Muscle of leg (tissue), 11 donors: ENCODE measurements around the gene CCDC92. TPM values are rescaled to one million over a fixed set of nuclear protein-coding genes. Genes with fewer than 3 reads are reported as not detected.

Experiments used
- DNase-seq: peaks from one replicate; pipeline ENCODE4 v3.0.0; 2013
- H3K27ac ChIP-seq: one replicate; pipeline ENCODE4 v1.5.1; 2013; ENCODE audit warnings: mild to moderate bottlenecking, low read length, control low read depth
- H3K27me3 ChIP-seq: one replicate; pipeline ENCODE4 v1.6.1; 2013; ENCODE audit warnings: low read length; ENCODE audit not compliant: control insufficient read depth, insufficient read depth
- H3K36me3 ChIP-seq: one replicate; pipeline ENCODE4 v1.6.1; 2013; ENCODE audit warnings: low read length; ENCODE audit not compliant: control insufficient read depth, insufficient read depth
- H3K4me1 ChIP-seq: one replicate; pipeline ENCODE4 v1.6.1; 2013; ENCODE audit warnings: low read length; ENCODE audit not compliant: control insufficient read depth, insufficient read depth
- H3K4me3 ChIP-seq: one replicate; pipeline ENCODE4 v1.5.1; 2013; ENCODE audit warnings: low read length, control low read depth
- H3K9me3 ChIP-seq: replicated peaks from 2 replicates; pipeline ENCODE4 v1.6.1; 2013; ENCODE audit warnings: low read depth, low read length; ENCODE audit not compliant: control insufficient read depth
- WGBS: methylation state at CpG from one replicate; pipeline ENCODE4 v1.1.5; 2013; ENCODE audit warnings: missing lambda C conversion rate; ENCODE audit not compliant: insufficient coverage; 5-methylcytosine and 5-hydroxymethylcytosine counted together
- polyA plus RNA-seq, 8 donors: library from polyadenylated mRNA; unstranded; fragments of 120-200 nt; gene quantifications; one replicate each; pipeline versions ENCODE4 v1.2.1 to v1.2.3, GENCODE V29; 2013; ENCODE audit warnings: inconsistent platforms in 1 of 8, low replicate concordance in 1 of 8; ENCODE audit not compliant: insufficient read length in 8 of 8, insufficient read depth in 1 of 8
- total RNA-seq: library from RNA; stranded (reverse); fragments of 120-200 nt; gene quantifications from one replicate; pipeline ENCODE4 v1.2.4, GENCODE V29; 2013

Gene CCDC92
- total and polyA plus RNA-seq, 9 donors: 7.4 to 30.9 (median 29.3) TPM

DNA sequence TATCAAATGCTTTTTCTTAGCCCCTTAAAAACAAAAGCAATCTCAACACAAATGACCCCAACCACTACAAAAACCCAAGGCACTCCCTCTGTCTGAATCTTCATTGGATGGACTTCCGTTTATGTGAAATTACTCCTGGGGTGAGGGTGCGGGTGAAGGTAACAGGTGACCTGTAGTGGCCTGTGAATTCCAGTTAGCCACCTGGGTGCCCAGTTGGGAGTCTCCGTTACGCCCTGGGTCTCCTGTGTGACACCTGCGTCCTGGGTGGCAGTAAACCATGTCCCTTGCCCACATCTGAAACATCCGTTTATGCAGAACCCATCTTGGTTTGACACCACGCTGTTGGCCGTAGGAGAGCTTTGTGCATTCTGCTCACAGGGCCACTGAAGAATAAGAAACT lies 62.6 kb downstream of the CCDC92 start:
- DNase-seq: no peak
- Histone ChIP-seq H3K9me3 (no peaks in the 10 kb centered on the region), H3K27ac (no peak overlapping the region), H3K4me3 (no peak overlapping the region), H3K4me1 (peaks cover 24% of the 10 kb centered on the region), H3K36me3 (no peaks in the 10 kb centered on the region), H3K27me3 (peaks cover 2% of the 10 kb centered on the region)
- WGBS: 91% methylated on average over 6 of the region's 8 CpGs

- Histone ChIP-seq H3K4me3 (no peak overlapping the region), H3K9me3 (no peaks in the 10 kb centered on the region), H3K27ac (no peak overlapping the region), H3K27me3 (peaks cover 2% of the 10 kb centered on the region), H3K36me3 (no peaks in the 10 kb centered on the region), H3K4me1 (peaks cover 24% of the 10 kb centered on the region)
- DNase-seq: peak; percentile 30
- WGBS: 54% methylated on average over 36 of the region's 37 CpGs
These were observed 63.5 kb downstream of the CCDC92 start for GRCh38 chr12:123908884-123909725.

GRCh38 chr12:123907726-123908476 lies 64.7 kb downstream of the CCDC92 start:
- peak; percentile 33 for DNase-seq
- no peaks in the 10 kb centered on the region for H3K36me3 ChIP-seq
- no peak overlapping the region for H3K4me3 ChIP-seq
- no peaks in the 10 kb centered on the region for H3K9me3 ChIP-seq
- peaks cover 5% of the 10 kb centered on the region for H3K27me3 ChIP-seq
- WGBS: 33% methylated on average over 8 of the region's 12 CpGs
- H3K4me1 ChIP-seq: peaks cover 24% of the 10 kb centered on the region
- peak overlapping the region; percentile 7 for H3K27ac ChIP-seq

GRCh38 chr12:123906711-123907420 lies 65.8 kb downstream of the CCDC92 start:
- WGBS: no CpG with 5 or more reads among the region's 7 CpGs
- Histone ChIP-seq H3K9me3 (no peaks in the 10 kb centered on the region), H3K27me3 (peaks cover 5% of the 10 kb centered on the region), H3K27ac (no peak overlapping the region), H3K4me1 (peaks cover 24% of the 10 kb centered on the region), H3K4me3 (no peak overlapping the region), H3K36me3 (no peaks in the 10 kb centered on the region)
- no peak for DNase-seq

DNA sequence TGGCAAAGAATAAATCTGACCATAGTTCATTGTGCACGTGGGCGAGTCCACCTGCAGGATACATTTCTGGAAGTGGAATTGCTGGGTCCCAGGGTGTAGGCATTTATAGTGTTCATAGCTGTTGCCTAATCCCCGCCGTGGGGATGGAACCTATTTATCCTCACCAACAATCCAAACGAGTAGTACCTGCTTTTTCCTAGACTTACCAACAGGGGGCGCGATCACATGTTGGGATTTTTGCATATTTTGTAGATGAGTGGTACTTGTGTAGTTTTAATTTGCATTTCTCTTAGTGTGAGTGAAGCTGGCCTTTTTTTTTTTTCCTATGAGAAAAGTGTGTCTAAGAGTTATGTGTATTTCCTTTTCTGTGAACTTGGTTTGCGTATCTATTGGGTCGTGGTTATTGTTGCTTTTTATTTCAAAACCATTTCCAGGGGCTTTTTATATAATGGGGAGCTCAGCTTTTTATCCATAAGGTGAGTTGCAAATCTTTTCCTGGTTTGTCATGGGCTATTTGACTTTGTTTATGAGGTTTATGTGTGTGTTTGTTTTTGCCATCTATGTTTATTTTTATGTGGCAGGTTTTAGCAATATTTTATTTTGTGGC lies 67.2 kb downstream of the CCDC92 start:
- Histone ChIP-seq H3K4me3 (no peak overlapping the region), H3K4me1 (peaks cover 29% of the 10 kb centered on the region), H3K36me3 (no peaks in the 10 kb centered on the region), H3K9me3 (no peaks in the 10 kb centered on the region), H3K27me3 (peaks cover 5% of the 10 kb centered on the region), H3K27ac (no peak overlapping the region)
- peak; percentile 55 for DNase-seq
- WGBS: 30% methylated on average over 2 of the region's 9 CpGs

- Histone ChIP-seq H3K27ac (no peak overlapping the region), H3K9me3 (no peaks in the 10 kb centered on the region), H3K36me3 (no peaks in the 10 kb centered on the region), H3K4me1 (peaks cover 18% of the 10 kb centered on the region), H3K4me3 (no peak overlapping the region), H3K27me3 (peaks cover 5% of the 10 kb centered on the region)
- DNase-seq: no peak
- WGBS: 79% methylated on average over 12 of the region's 22 CpGs
These were observed 69.1 kb downstream of the CCDC92 start for GRCh38 chr12:123903301-123904065.

DNA sequence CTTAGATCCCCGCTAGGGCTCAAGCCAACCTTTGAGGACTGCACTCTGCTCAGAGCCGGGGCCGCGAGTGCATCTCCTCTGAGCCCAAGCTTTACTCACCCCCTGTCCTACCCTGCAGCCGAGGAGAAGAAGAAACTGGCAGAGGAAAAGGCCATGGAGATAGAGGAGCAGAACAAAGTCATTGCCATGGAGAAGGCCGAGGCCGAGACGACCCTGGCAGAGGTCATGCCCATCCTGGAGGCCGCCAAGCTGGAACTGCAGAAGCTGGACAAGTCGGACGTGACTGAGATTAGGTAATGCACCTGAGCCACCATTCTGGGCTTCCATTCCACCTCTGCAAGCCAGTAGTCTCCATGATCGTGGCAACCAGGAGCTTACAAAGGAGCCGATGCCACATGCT lies 69.8 kb downstream of the CCDC92 start:
- Histone ChIP-seq H3K9me3 (no peaks in the 10 kb centered on the region), H3K4me1 (peaks cover 15% of the 10 kb centered on the region), H3K27ac (no peak overlapping the region), H3K27me3 (peaks cover 5% of the 10 kb centered on the region), H3K4me3 (no peak overlapping the region), H3K36me3 (no peaks in the 10 kb centered on the region)
- no peak for DNase-seq
- 92% methylated on average over 10 of the region's 13 CpGs for WGBS

DNA sequence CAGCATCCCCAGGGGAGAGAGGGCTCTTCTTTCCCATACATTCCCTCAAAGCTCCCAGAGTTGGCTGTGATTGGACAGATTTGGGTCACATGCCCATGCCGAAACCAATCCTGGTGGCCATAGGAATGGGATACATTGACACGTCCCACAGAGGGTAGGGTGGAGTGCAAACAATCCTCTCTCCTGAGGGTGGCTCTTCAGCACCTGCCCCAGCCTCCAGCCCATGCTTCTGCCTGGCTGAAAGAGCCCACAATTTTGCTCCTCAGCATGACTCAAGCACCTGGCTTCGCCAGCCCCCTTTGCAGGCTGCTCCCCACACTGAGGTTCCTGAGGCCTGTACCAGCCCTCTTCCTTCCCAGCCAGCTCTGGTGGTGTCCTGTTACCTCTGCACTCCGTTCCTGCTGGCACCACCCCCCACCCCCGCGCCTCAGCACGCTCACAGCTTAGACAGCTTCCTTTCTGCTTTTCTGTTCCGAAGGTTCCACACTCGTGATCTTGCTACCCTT lies 71.7 kb downstream of the CCDC92 start:
- H3K27me3 ChIP-seq: peaks cover 5% of the 10 kb centered on the region
- no peaks in the 10 kb centered on the region for H3K9me3 ChIP-seq
- no peak overlapping the region for H3K4me3 ChIP-seq
- WGBS: 22% methylated on average over 9 of the region's 9 CpGs
- H3K36me3 ChIP-seq: no peaks in the 10 kb centered on the region
- no peak overlapping the region for H3K27ac ChIP-seq
- peaks cover 5% of the 10 kb centered on the region for H3K4me1 ChIP-seq
- DNase-seq: no peak

GRCh38 chr12:123899368-123899767 lies 73.3 kb downstream of the CCDC92 start:
- no peak for DNase-seq
- WGBS: 94% methylated on average over 9 of the region's 9 CpGs
- H3K27me3 ChIP-seq: peaks cover 5% of the 10 kb centered on the region

More at GRCh38 chr12:123899368-123899767, 73.3 kb downstream of the CCDC92 start:
- H3K36me3 ChIP-seq: no peaks in the 10 kb centered on the region
- H3K4me3 ChIP-seq: no peak overlapping the region
- H3K27ac ChIP-seq: no peak overlapping the region
- H3K4me1 ChIP-seq: peaks cover 5% of the 10 kb centered on the region
- H3K9me3 ChIP-seq: no peaks in the 10 kb centered on the region
